C4-2B (cell line): ENCODE measurements around the gene GPER1.

Experiments
- ZFX ChIP-seq: fragments of 450-650 bp; IDR thresholded peaks from 2 replicates; pipeline ENCODE4 v1.6.1; 2017
- TF ChIP-seq, protein P1 (sequence below): fragments of 450-650 bp; conservative IDR thresholded peaks from 2 replicates; pipeline ENCODE4 v1.5.1; 2017; ENCODE audit warnings: mild to moderate bottlenecking

DNA sequence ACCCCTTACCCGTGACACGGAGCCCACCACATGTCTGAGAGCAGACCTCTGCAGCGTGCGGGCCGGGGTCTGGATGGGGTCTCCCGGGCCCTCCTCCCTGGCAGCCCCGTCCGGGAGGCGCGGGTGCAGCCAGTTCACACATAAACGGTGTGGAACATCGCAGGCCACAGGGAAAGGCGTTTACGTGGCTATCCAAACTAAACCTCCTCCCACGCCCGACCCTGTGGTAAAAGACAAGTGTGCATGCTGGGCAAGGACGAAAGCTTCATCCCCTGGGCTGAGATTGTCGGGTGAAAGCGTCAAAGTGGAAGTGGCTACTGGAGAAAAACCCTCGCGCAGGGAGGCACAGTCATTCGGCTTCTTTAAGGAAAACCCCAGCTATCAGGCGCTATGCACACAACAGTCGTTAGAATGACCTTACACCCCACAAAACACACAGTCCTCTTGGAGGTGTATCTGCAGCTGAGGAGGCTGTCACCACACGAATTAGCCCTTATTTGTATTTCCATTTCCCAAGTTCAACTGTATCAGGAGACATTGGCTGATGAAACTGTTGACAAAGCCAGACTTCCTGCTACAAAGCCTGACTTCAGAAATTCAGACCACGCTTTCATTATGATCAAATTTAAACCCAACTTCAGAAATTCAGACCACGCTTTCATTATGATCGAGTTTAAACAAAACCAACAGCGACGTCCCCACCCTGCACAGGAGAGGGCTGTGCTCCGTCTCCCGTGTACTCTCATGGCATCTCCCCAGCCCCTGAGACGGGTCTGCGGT is 15.3 kb downstream of the GPER1 start:
- TF ChIP-seq, protein P1, sequence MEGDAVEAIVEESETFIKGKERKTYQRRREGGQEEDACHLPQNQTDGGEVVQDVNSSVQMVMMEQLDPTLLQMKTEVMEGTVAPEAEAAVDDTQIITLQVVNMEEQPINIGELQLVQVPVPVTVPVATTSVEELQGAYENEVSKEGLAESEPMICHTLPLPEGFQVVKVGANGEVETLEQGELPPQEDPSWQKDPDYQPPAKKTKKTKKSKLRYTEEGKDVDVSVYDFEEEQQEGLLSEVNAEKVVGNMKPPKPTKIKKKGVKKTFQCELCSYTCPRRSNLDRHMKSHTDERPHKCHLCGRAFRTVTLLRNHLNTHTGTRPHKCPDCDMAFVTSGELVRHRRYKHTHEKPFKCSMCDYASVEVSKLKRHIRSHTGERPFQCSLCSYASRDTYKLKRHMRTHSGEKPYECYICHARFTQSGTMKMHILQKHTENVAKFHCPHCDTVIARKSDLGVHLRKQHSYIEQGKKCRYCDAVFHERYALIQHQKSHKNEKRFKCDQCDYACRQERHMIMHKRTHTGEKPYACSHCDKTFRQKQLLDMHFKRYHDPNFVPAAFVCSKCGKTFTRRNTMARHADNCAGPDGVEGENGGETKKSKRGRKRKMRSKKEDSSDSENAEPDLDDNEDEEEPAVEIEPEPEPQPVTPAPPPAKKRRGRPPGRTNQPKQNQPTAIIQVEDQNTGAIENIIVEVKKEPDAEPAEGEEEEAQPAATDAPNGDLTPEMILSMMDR, result no peak
- no peak for TF ChIP-seq ZFX
